Daoy (cell line): ENCODE data around the gene TMEM207. TPM values are rescaled to one million over a fixed set of nuclear protein-coding genes. Genes with fewer than 3 reads are reported as not detected.
A peak's percentile ranks its signal among the peaks of the same experiment; 100 is the strongest.
"Not testable (repeated sequence)": the region's sequence is repeated elsewhere in the genome, so short reads cannot be mapped to it uniquely, and the experiment has no call there.

ENCODE experiments used
- DNase-seq: peaks from one replicate; pipeline ENCODE4 v3.0.0-alpha.2; 2015; ENCODE audit warnings: low read depth
- total RNA-seq: library from RNA; depleted of rRNA; stranded (reverse); fragments of >200 nt; shearing (Covaris generic); gene quantifications from 2 replicates; pipeline ENCODE4 v1.2.3, GENCODE V29; 2014; rRNA removed

Gene TMEM207
- not detected in 2 replicates for total RNA-seq

DNA sequence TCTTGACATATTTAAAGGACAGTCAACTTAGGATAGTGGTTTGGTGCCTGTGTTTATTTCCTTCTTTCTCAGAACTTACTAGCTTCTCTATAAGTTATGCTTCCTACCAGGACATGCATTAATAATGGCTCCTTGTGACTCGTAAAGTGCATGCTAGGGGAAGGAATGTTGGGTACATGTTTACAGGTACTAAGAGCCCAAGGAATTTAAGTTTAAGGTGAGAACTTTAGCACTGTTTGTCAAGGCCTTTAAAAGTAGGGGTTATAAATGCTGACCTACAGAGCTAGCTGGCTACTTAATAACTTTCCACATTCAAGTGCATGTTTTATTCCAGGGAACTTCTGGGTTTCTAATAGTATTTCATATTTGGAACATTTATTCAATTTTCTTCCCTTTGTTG lies at the start of gene TMEM207:
Gene TMEM207 (minus strand): TSS at position 101 of the 400 bp plus-strand sequence. CDS start 92 bp downstream, at position 9.
- DNase-seq: no peak

DNA sequence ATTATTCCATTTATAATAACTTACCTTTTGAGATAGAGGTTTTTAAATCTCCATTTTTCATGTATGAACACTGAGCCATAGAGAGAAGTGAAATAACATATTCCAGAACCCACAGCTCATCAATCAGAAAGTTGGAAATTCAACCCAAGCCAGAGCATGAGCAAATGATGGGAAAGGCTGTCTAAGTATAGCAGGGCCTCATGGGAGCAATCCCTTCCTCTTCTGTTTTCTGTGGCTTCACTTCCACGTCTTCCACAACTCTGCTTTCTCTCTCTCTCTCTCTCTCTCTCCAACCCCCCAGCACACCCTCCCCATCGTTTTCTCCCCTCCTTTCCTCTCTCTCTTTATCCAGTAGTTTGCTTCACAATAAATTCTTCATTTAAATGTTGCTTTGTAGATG lies 49.4 kb upstream of the TMEM207 start:
- no peak for DNase-seq

DNA sequence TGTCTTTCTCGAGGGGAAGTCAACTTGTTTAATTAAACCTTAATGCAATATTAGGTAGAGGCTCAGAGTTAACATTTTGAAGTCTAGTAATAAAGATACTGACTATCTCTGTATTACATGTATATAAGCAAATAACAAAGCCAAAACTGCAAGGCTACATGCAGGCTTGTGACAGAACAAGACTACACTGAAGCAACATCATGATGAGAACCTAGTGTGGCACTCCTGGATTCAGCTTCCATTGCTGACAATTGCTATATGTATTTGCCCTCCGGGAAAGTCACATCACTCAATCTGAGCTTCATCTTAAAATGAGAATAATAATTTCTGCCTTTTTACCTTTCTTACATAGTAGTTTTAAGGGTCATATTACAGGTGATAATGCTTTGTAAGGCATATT lies 48.6 kb upstream of the TMEM207 start:
- DNase-seq: no peak

GRCh38 chr3:190497811-190498210 lies 48.1 kb upstream of the TMEM207 start:
- no peak for DNase-seq

- DNase-seq: no peak
Measured at GRCh38 chr3:190496859-190497258, 47.2 kb upstream of the TMEM207 start.

GRCh38 chr3:190495796-190496195 lies 46.1 kb upstream of the TMEM207 start:
- no peak for DNase-seq

- DNase-seq: no peak
Measured at GRCh38 chr3:190495354-190495753, 45.7 kb upstream of the TMEM207 start.

DNA sequence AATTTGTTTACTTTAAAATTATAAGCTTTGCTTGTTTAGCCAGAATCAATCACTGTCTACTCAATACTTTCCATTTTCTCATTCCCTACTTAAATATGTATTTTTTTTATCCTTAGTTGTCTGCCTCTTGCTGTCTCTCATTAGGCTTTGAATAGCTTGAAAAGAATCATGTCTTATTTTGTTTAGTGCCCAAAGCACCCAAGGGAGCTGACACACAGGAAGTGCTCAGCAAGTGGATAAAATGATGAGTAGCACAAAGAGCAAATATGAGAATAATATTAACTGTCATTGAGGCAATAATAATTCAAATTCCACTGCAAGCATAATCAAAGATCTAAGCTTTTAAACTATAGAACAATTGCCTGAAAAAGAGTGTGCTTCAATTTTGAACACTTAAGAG lies 45.2 kb upstream of the TMEM207 start:
- no peak for DNase-seq

DNA sequence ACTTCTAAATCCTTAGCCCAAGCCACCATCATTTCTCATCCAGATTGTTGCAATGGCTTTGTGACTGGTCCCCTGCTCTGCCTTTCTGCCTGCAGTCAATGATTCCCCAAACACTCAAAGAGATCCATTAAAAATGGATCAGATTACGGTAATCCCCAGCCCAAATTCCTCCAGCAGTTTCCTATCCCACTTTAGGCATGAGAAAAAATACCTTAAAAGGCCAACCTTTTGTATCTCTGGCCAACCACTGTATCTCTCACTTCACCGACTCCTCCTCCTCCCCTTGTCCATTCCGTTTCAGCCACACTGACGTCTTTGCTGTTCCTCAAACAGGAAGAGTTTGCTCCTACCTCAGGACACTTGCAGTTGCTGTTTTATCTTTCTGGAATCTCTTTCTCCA lies 43.3 kb upstream of the TMEM207 start:
- no peak for DNase-seq

DNA sequence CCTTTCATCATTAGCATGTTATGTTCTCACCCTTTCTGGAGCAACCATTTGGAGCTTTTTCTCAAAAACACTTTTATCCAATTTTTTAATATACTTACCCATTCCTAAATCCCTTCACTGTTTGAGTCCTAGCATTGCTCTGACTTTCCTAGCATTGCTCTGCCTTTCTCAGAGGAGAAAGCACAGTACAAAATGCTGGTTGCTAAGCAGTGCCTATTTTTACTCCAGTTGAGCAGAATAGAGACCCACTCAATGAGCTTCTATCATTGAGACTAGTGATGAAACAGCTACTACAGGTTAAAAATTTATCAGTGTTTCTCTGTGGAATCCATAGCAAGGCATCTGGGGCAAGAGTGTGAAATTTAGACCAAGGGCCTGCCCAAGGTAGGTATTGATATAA lies 42.4 kb upstream of the TMEM207 start:
- no peak for DNase-seq

- peak; percentile 19 for DNase-seq
Measured at GRCh38 chr3:190491533-190492054, 41.9 kb upstream of the TMEM207 start.

GRCh38 chr3:190486908-190487607 lies 37.4 kb upstream of the TMEM207 start:
- no peak for DNase-seq

DNA sequence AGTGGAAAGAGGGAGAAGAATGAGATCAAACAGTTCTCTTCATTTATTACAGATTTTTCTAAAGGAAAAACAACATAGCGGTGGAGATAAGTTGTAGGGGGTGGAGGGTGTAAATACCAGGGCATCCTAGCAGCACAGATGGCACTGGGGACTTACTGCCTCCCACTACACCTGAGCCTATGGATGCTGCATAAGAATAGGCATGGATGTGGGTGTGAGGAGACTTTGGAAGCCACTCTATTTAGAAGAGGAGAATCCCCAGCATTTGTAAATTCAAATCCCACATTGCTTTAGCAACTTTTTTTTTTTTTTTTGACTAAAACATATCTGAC lies 36.8 kb upstream of the TMEM207 start:
- DNase-seq: no peak

GRCh38 chr3:190485830-190486532 lies 36.3 kb upstream of the TMEM207 start:
- no peak for DNase-seq

DNA sequence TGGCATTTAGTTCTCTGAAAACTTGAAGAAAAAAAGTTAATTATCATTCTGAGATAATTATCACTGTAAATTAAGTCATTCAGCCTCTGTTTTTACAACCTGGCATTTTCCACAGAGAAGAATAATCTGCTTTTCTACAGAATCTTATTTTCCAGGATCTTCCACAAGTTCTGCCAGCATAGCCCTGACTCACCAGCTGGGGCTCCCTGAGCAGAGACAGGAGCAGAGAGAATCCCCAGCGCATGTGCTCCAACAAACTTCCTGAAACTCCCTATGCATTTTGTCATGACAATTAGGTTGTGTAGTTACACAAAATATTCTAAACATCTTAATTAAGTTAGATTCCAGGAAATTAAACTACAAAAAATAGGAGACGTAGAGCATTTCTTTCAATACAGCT lies 32.1 kb upstream of the TMEM207 start:
- DNase-seq: no peak

GRCh38 chr3:190473261-190473660 lies 23.6 kb upstream of the TMEM207 start:
- DNase-seq: not testable (repeated sequence)

DNA sequence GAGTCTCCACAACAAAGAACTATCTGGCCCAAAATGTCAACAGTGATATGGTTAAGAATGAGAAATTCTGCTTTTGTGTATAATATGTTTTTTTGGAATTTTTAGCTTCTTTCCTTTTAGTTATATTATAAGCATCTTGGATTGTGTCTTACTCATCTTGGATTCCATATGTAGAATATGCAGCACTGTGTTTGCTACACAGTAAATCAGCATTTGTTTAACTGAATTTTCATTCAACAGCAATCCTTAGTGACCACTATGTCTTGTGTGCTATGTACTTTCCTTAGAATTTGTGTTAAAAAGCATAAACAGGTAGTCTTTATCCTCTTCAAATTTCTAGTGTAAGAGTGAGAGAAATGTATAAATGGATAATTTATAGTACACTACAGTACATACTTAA lies 18.2 kb upstream of the TMEM207 start:
- no peak for DNase-seq

- DNase-seq: peak; percentile 5
Measured at GRCh38 chr3:190458040-190458439, 8.3 kb upstream of the TMEM207 start.

DNA sequence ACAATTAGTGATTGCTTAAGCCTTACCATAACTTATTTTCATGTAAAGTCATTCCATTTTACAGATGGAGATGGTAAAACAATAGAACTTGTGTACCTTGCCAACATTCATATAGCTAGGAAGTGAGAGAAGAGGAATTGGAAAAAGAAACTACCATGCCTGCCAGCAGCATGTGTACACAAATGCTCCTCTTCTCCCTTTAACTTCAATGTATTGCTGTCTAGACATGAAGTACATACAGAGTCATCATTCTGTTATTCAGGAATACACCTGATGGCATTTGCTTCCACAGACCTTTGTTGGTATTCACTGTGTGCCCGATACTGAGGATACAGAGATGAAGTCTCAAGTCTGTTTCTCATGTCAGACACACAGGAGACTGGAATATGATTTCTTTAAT lies 7.1 kb upstream of the TMEM207 start:
- no peak for DNase-seq

- DNase-seq: no peak
Measured at GRCh38 chr3:190455828-190456227, 6.1 kb upstream of the TMEM207 start.

- no peak for DNase-seq
Measured at GRCh38 chr3:190448256-190448655, 1.4 kb downstream of the TMEM207 start.

GRCh38 chr3:190446573-190447279 lies 3.0 kb downstream of the TMEM207 start:
- no peak for DNase-seq
